ENCODE results near the gene TMOD3. TPM values are rescaled to one million over a fixed set of nuclear protein-coding genes. Genes with fewer than 3 reads are reported as not detected.

Gene TMOD3
- total RNA-seq (2022; extraction: Qiagen RNA extraction; ENCODE audit: low read depth): 39.3 to 66.7 TPM (median 49.9 TPM) in 5 replicates

GRCh38 chr15:51829376-51830275 lies at the start of gene TMOD3:
Gene TMOD3 (plus strand): TSS chr15:51829653. CDS start chr15:51862885, 33,232 bp downstream.

Other genes starting within 250 kb of the TMOD3 start
- gene DMXL2, start 206.9 kb upstream of the TMOD3 start, total RNA-seq (2022; extraction: Qiagen RNA extraction; ENCODE audit: low read depth): 18.7 to 20.7 TPM (median 19.9 TPM) in 5 replicates
- 0.05 TPM in 1 of 5 replicates, not detected in the others for gene SCG3, start 148.2 kb upstream of the TMOD3 start, total RNA-seq (2022; extraction: Qiagen RNA extraction; ENCODE audit: low read depth)
- gene LYSMD2, start 92.0 kb upstream of the TMOD3 start, total RNA-seq (2022; extraction: Qiagen RNA extraction; ENCODE audit: low read depth): 24.5 to 29.9 TPM (median 24.9 TPM) in 5 replicates
- 1.2 to 1.8 TPM (median 1.6 TPM) in 5 replicates for gene TMOD2, start 78.1 kb upstream of the TMOD3 start, total RNA-seq (2022; extraction: Qiagen RNA extraction; ENCODE audit: low read depth)
- gene LEO1, start 142.1 kb downstream of the TMOD3 start, total RNA-seq (2022; extraction: Qiagen RNA extraction; ENCODE audit: low read depth): 49.6 to 77.0 TPM (median 51.6 TPM) in 5 replicates
- gene MAPK6, start 189.6 kb downstream of the TMOD3 start, total RNA-seq (2022; extraction: Qiagen RNA extraction; ENCODE audit: low read depth): 40.3 to 70.0 TPM (median 48.2 TPM) in 5 replicates